HCT116 (cell line): ENCODE data around the gene LCLAT1.

Experiments
- POLR2AphosphoS5 ChIP-seq: IDR thresholded peaks from 2 replicates; pipeline ENCODE4 v1.6.1; 2011; ENCODE audit warnings: mild to moderate bottlenecking, low read depth, low read length, moderate library complexity
- RAD21 ChIP-seq: IDR thresholded peaks from 2 replicates; pipeline ENCODE4 v1.6.1; 2012; ENCODE audit warnings: low read depth, mild to moderate bottlenecking
- SIN3A ChIP-seq: IDR thresholded peaks from 2 replicates; pipeline ENCODE4 v1.6.1; 2012; ENCODE audit warnings: low read depth
- SP1 ChIP-seq: IDR thresholded peaks from 2 replicates; pipeline ENCODE4 v1.6.1; 2012; ENCODE audit warnings: low read depth

DNA sequence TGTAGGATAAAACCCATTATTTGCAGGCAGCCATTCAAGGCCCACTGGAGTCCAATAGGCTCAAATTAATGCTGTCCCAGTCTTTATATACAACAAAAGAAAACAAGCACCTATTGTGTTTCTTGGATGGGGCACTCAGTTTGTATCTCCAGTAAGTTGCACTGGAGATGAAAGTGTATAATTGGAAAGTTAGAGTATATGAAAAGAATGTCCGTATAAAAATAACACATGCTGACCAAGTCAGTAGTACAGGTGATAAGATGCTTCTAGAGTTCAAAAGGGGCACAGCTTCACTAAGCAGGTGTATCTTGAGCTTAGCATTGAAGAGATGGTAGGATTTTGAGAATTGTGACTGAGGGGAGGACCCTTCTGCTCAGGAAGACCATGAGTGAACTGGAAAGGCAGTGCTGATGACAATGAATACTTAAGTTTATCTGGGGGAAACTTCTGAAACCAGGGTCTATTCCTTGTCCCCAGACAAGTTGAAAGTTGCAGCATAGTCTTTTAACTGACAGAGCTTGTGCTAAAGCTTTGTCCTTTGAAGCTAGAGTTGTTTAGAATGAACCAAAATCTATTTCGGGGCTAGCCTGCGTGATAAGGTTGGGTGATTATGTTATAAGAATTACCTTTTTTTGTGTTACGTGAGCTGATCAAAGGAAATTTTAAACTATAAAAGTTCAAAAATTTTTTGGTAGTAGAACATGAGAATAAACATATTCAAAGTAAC, 15.2 kb downstream of the LCLAT1 start:
- no peak for TF ChIP-seq SIN3A
- no peak for TF ChIP-seq POLR2AphosphoS5
- TF ChIP-seq RAD21, result no peak
- no peak for TF ChIP-seq SP1
